Gastrocnemius medialis (tissue), 4 donors: ENCODE measurements around the gene SLFN12. TPM values are rescaled to one million over a fixed set of nuclear protein-coding genes. Genes with fewer than 3 reads are reported as not detected.

ENCODE experiments used
- ATAC-seq, 2 donors: fragments of 150-250 bp; one replicate each; pipeline ENCODE4 v1.9.1; 2016
- DNase-seq, 2 donors: peaks; one replicate each; pipeline ENCODE4 v3.0.0-alpha.2; 2019
- H3K27ac ChIP-seq, 4 donors: fragments of 200-600 bp; sonication (generic); 1 replicate in 1 of 4; 2 replicates in 3 of 4; pipeline ENCODE4 v1.5.1; 2016 to 2018; ENCODE audit warnings: mild to moderate bottlenecking in 2 of 4, moderate library complexity in 1 of 4
- H3K27me3 ChIP-seq, 3 donors: fragments of 200-600 bp; sonication (generic) in 2 of 3; 1 replicate in 1 of 3; 2 replicates in 2 of 3; pipeline versions ENCODE4 v1.5.1 to v1.6.0; 2016 to 2019; ENCODE audit warnings: mild to moderate bottlenecking in 1 of 3, moderate library complexity in 1 of 3
- H3K36me3 ChIP-seq, 2 donors: fragments of 200-600 bp; sonication (generic) in 1 of 2; one replicate each; pipeline ENCODE4 v1.5.1; 2017 to 2018
- H3K4me1 ChIP-seq, 2 donors: fragments of 200-600 bp; sonication (generic) in 1 of 2; one replicate each; pipeline ENCODE4 v1.5.1; 2016 to 2017; ENCODE audit warnings: mild to moderate bottlenecking in 2 of 2
- H3K4me3 ChIP-seq, 4 donors: fragments of 200-600 bp; sonication (generic) in 3 of 4; 1 replicate in 1 of 4; 2 replicates in 3 of 4; pipeline ENCODE4 v1.5.1; 2016 to 2019; ENCODE audit warnings: mild to moderate bottlenecking in 2 of 4
- H3K9me3 ChIP-seq, 3 donors: fragments of 200-600 bp; sonication (generic) in 2 of 3; 1 replicate in 1 of 3; 2 replicates in 2 of 3; pipeline ENCODE4 v1.5.1; 2016 to 2019
- CTCF ChIP-seq, 5 experiments: fragments of 450-650 bp in 3 of 5; fragments of 200-600 bp in 2 of 5; sonication (generic) in 2 of 5; IDR thresholded peaks in 4 of 5; conservative IDR thresholded peaks in 1 of 5; 1 replicate in 4 of 5; 2 replicates in 1 of 5; pipeline ENCODE4 v1.5.1; 2016 to 2019; ENCODE audit warnings: antibody characterized with exemption in 5 of 5, mild to moderate bottlenecking in 3 of 5, moderate library complexity in 3 of 5
- POLR2A ChIP-seq, 2 donors: fragments of 450-650 bp; IDR thresholded peaks; one replicate each; pipeline ENCODE4 v1.6.1; 2017; ENCODE audit warnings: antibody characterized with exemption in 2 of 2, mild to moderate bottlenecking in 2 of 2, moderate library complexity in 2 of 2
- in situ Hi-C, 4 donors: fragments of 200-750 bp; cut with MboI; loops; one replicate each; pipeline versions ENCODE4 v1.15.0 to v1.8.0; 2017; ENCODE audit warnings: low sequenced_read_pairs in 4 of 4
- intact Hi-C: fragments of 100-400 bp; cut with DNase I; formaldehyde crosslinking; loops from one replicate; pipeline ENCODE4 v1.15.1; 2023; ENCODE audit warnings: low total_unique reads
- total RNA-seq, 4 donors: library from RNA; depleted of rRNA; stranded (reverse); fragments of >200 nt; gene quantifications; one replicate each; pipeline versions ENCODE4 v1.1.0 to v1.2.3, GENCODE V29; 2016

The SLFN12 gene
- 1 to 10 TPM in 2 of 4 donors, under 1 TPM in 2; 0.76 to 2.2 (median 1.3) TPM for total RNA-seq

DNA sequence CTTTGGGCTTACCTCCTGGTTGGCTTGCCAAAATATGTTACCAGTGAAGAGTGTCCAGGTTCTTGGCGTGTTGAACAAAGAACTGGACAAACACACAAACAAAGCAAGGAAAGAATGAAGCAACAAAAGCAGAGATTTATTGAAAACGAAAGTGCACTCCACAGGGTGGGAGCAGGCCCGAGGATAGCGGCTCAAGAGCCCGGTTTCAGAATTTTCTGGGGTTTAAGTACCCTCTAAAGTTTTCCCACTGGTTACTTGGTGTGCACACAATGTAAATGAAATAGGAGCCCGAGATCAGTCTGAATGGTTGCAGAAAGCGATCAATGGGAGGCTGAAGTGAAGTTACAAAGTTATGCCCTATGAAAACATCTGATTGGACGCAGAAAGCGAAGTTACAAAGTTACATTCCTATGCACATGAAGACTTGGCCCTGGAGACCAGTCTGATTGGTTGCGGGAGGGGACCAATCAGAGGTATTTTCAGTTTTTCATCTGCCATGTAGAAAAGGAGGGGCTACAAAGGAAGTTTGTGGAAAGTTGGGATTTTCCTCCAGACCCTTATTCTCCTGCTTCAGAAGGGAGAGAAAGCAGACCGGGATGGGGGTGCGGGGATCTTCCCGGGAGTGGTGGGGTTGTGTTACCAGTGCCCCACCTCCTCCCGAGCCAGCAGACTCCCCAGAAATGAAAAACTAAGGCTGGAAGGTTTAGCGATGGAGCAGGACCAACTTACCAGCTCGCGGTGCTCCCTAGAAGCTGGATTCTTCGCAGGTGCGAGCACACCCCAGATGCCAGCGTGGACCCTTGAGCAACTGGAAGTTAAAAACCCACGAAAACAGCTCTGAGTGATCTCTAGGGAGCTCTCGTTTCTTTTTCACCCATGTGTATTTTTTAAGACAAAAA lies at the start of gene SLFN12:
Gene SLFN12, minus strand, starts transcription at position 325 of the 899 bp plus-strand sequence. CDS start 9,472 bp downstream, outside the sequence.
- TF ChIP-seq POLR2A (IDR thresholded peaks at IDR 0.05) (peak in 1 of 2 donors; percentile 32), CTCF (IDR thresholded peaks at IDR 0.05 in 4 of 5, conservative IDR thresholded peaks at IDR 0.05 in 1 of 5) (no peak)
- H3K9me3 ChIP-seq: no peaks in the 10 kb centered on the region
- H3K27ac ChIP-seq: peak within 1 kb of the TSS; percentile 72 to 78 (median 75)
- intact Hi-C loops (loop anchor here (5.0 to 10.0 kb wide), 2 partner anchors 58 to 100 kb away; partner anchors contain the start of gene SLFN11), in situ Hi-C loops (loop anchor here in 1 of 4 donors (25.0 kb wide), 1 partner anchor 105 kb away; the partner anchor contains the start of gene SLFN12L)
- peak within 1 kb of the TSS; percentile 53 to 67 (median 58) for H3K4me3 ChIP-seq
- peak; percentile 82 to 83 for ATAC-seq
- DNase-seq: peak; percentile 24 to 35
- H3K4me1 ChIP-seq: peaks cover 0 to 8% of the 10 kb centered on the region in 2 donors
- H3K27me3 ChIP-seq: peaks cover 7 to 15% (median 13%) of the 10 kb centered on the region in 3 donors
- no peaks in the 10 kb centered on the region for H3K36me3 ChIP-seq

- in situ Hi-C loops: no loop called here
- Histone ChIP-seq H3K9me3 (no peaks in the 10 kb centered on the region), H3K4me3 (no peak overlapping the region), H3K4me1 (no peaks in the 10 kb centered on the region), H3K27me3 (peaks cover 3 to 16% (median 8%) of the 10 kb centered on the region in 3 donors), H3K27ac (no peak overlapping the region), H3K36me3 (no peaks in the 10 kb centered on the region)
- ATAC-seq (no peak), DNase-seq (no peak)
- TF ChIP-seq POLR2A (IDR thresholded peaks at IDR 0.05) (no peak), CTCF (IDR thresholded peaks at IDR 0.05 in 4 of 5, conservative IDR thresholded peaks at IDR 0.05 in 1 of 5) (no peak)
- intact Hi-C loops: no loop called here
Measured at GRCh38 chr17:35479271-35479670, 47.0 kb upstream of the SLFN12 start.

- TF ChIP-seq CTCF (IDR thresholded peaks at IDR 0.05 in 4 of 5, conservative IDR thresholded peaks at IDR 0.05 in 1 of 5) (no peak), POLR2A (IDR thresholded peaks at IDR 0.05) (no peak)
- DNase-seq: no peak
Measured at GRCh38 chr17:35477248-35477647, 44.9 kb upstream of the SLFN12 start.

DNA sequence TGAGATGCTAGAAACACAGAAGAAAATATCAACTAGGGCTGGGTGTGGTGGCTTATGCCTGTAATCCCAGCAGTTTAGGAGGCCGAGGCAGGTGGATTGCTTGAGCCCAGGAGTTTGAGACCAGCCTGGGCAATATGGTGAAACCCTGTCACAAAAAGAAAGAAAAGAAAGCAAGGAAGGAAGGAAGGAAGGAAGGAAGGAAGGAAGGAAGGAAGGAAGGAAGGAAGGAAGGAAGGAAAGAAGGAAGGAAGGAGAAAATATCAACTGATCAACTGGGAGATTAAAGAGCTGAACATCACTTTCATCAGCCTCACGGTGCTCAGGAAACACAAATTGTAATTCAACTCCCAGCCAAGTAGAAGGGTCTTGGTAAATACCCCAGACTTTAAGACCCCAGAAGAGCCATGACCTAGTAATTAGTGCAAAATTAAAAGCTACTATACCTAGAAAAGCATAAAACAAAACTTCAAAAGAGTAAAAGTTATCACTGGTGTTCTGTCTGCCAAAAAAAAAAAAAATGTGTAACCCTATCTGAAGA lies 44.1 kb upstream of the SLFN12 start:
- H3K27me3 ChIP-seq: peaks cover 0 to 16% (median 4%) of the 10 kb centered on the region in 3 donors
- intact Hi-C loops: no loop called here

More at GRCh38 chr17:35477248-35477647, 44.9 kb upstream of the SLFN12 start:
- peaks cover 0 to 16% (median 4%) of the 10 kb centered on the region in 3 donors for H3K27me3 ChIP-seq
- in situ Hi-C loops (no loop called here), intact Hi-C loops (no loop called here)
- no peak overlapping the region for H3K4me3 ChIP-seq
- no peaks in the 10 kb centered on the region for H3K9me3 ChIP-seq
- H3K27ac ChIP-seq: no peak overlapping the region
- ATAC-seq: no peak
- H3K4me1 ChIP-seq: no peaks in the 10 kb centered on the region
- H3K36me3 ChIP-seq: no peaks in the 10 kb centered on the region

More for the DNA sequence above, 44.1 kb upstream of the SLFN12 start:
- DNase-seq (no peak), ATAC-seq (no peak)
- TF ChIP-seq CTCF (IDR thresholded peaks at IDR 0.05 in 4 of 5, conservative IDR thresholded peaks at IDR 0.05 in 1 of 5): no peak
- TF ChIP-seq POLR2A (IDR thresholded peaks at IDR 0.05): no peak
- no peaks in the 10 kb centered on the region for H3K4me1 ChIP-seq
- H3K27ac ChIP-seq: no peak overlapping the region
- H3K9me3 ChIP-seq: no peaks in the 10 kb centered on the region
- H3K4me3 ChIP-seq: no peak overlapping the region
- no peaks in the 10 kb centered on the region for H3K36me3 ChIP-seq
- in situ Hi-C loops: no loop called here
